Measurements from ENCODE around the gene LPAR5.
A peak's percentile ranks its signal among the peaks of the same experiment; 100 is the strongest.

LPAR5 gene

GRCh38 chr12:6584293-6584692 lies 51.5 kb downstream of the LPAR5 start:
- H3K79me2 ChIP-seq (ENCODE audit: control insufficient read depth, insufficient read depth, low read length), result no peaks in the 10 kb centered on the region
- H3K79me1 ChIP-seq (ENCODE audit: low read length), result no peaks in the 10 kb centered on the region
- no peaks in the 10 kb centered on the region for H3K27me3 ChIP-seq (ENCODE audit: insufficient read depth, low read length, poor library complexity)
- no peak overlapping the region for H3K9ac ChIP-seq (ENCODE audit: low read length)
- H4K8ac ChIP-seq (ENCODE audit: low read depth, low read length), result no peak overlapping the region
- H2BK5ac ChIP-seq (ENCODE audit: low read length), result no peak overlapping the region
- H3K4ac ChIP-seq (ENCODE audit: low read depth, low read length), result no peak overlapping the region
- H3K23ac ChIP-seq (ENCODE audit: low read length), result no peak overlapping the region
- no peak overlapping the region for H2AK5ac ChIP-seq (ENCODE audit: low read length)
- no peak overlapping the region for H2BK15ac ChIP-seq (replicated peaks; ENCODE audit: low read depth)
- DNase-seq, result no peak
- H3K4me2 ChIP-seq (ENCODE audit: low read length), result no peak overlapping the region
- no peaks in the 10 kb centered on the region for H3K4me1 ChIP-seq (ENCODE audit: control insufficient read depth, low read depth, low read length)
- H3K56ac ChIP-seq (ENCODE audit: low read length), result no peak overlapping the region
- peaks cover 27% of the 10 kb centered on the region for H3K36me3 ChIP-seq (ENCODE audit: control insufficient read depth, insufficient read depth, low read length)
- no peak overlapping the region for H3K4me3 ChIP-seq (ENCODE audit: low read length)
- no peak overlapping the region for H4K5ac ChIP-seq (ENCODE audit: low read length)
- no peak overlapping the region for H3K18ac ChIP-seq (ENCODE audit: low read length)
- no CpG with 5 or more reads among the region's 10 CpGs for WGBS (ENCODE audit: extremely low coverage, insufficient coverage, low lambda C conversion rate)
- H3K27ac ChIP-seq (ENCODE audit: low read depth, low read length), result no peak overlapping the region
- H2BK120ac ChIP-seq (ENCODE audit: low read depth, low read length), result no peak overlapping the region

- no peak overlapping the region for H4K8ac ChIP-seq (ENCODE audit: low read depth, low read length)
- H4K5ac ChIP-seq (ENCODE audit: low read length), result no peak overlapping the region
- no peaks in the 10 kb centered on the region for H3K79me2 ChIP-seq (ENCODE audit: control insufficient read depth, insufficient read depth, low read length)
- no peak overlapping the region for H3K4me3 ChIP-seq (ENCODE audit: low read length)
- no peak overlapping the region for H2BK5ac ChIP-seq (ENCODE audit: low read length)
- H3K36me3 ChIP-seq (ENCODE audit: control insufficient read depth, insufficient read depth, low read length), result peaks cover 31% of the 10 kb centered on the region
- WGBS (ENCODE audit: extremely low coverage, insufficient coverage, low lambda C conversion rate), result no CpG with 5 or more reads among the region's 12 CpGs
- no peak overlapping the region for H3K27ac ChIP-seq (ENCODE audit: low read depth, low read length)
- H2AK5ac ChIP-seq (ENCODE audit: low read length), result no peak overlapping the region
- H3K79me1 ChIP-seq (ENCODE audit: low read length), result no peaks in the 10 kb centered on the region
- no peak overlapping the region for H3K4ac ChIP-seq (ENCODE audit: low read depth, low read length)
- no peak for DNase-seq
- no peaks in the 10 kb centered on the region for H3K4me1 ChIP-seq (ENCODE audit: control insufficient read depth, low read depth, low read length)
- no peaks in the 10 kb centered on the region for H3K27me3 ChIP-seq (ENCODE audit: insufficient read depth, low read length, poor library complexity)
- no peak overlapping the region for H2BK15ac ChIP-seq (replicated peaks; ENCODE audit: low read depth)
- no peak overlapping the region for H3K18ac ChIP-seq (ENCODE audit: low read length)
- no peak overlapping the region for H2BK120ac ChIP-seq (ENCODE audit: low read depth, low read length)
- no peak overlapping the region for H3K23ac ChIP-seq (ENCODE audit: low read length)
- H3K9ac ChIP-seq (ENCODE audit: low read length), result no peak overlapping the region
- H3K4me2 ChIP-seq (ENCODE audit: low read length), result no peak overlapping the region
- H3K56ac ChIP-seq (ENCODE audit: low read length), result no peak overlapping the region
These were observed 52.8 kb downstream of the LPAR5 start for GRCh38 chr12:6582959-6583358.

GRCh38 chr12:6582196-6582595 lies 53.6 kb downstream of the LPAR5 start:
- H3K36me3 ChIP-seq (ENCODE audit: control insufficient read depth, insufficient read depth, low read length), result peaks cover 32% of the 10 kb centered on the region
- no peak overlapping the region for H2BK5ac ChIP-seq (ENCODE audit: low read length)
- no peak overlapping the region for H3K27ac ChIP-seq (ENCODE audit: low read depth, low read length)
- no peaks in the 10 kb centered on the region for H3K27me3 ChIP-seq (ENCODE audit: insufficient read depth, low read length, poor library complexity)
- H3K4me2 ChIP-seq (ENCODE audit: low read length), result no peak overlapping the region
- H3K9ac ChIP-seq (ENCODE audit: low read length), result no peak overlapping the region
- H3K56ac ChIP-seq (ENCODE audit: low read length), result no peak overlapping the region
- no peak overlapping the region for H2BK120ac ChIP-seq (ENCODE audit: low read depth, low read length)
- no peak overlapping the region for H3K4ac ChIP-seq (ENCODE audit: low read depth, low read length)
- DNase-seq, result peak; percentile 47
- no peaks in the 10 kb centered on the region for H3K4me1 ChIP-seq (ENCODE audit: control insufficient read depth, low read depth, low read length)
- no peak overlapping the region for H3K4me3 ChIP-seq (ENCODE audit: low read length)
- H4K5ac ChIP-seq (ENCODE audit: low read length), result no peak overlapping the region
- H4K8ac ChIP-seq (ENCODE audit: low read depth, low read length), result no peak overlapping the region
- H2AK5ac ChIP-seq (ENCODE audit: low read length), result no peak overlapping the region
- H3K79me1 ChIP-seq (ENCODE audit: low read length), result no peaks in the 10 kb centered on the region
- no peaks in the 10 kb centered on the region for H3K79me2 ChIP-seq (ENCODE audit: control insufficient read depth, insufficient read depth, low read length)
- H3K23ac ChIP-seq (ENCODE audit: low read length), result no peak overlapping the region
- H2BK15ac ChIP-seq (replicated peaks; ENCODE audit: low read depth), result no peak overlapping the region
- no CpG with 5 or more reads among the region's 6 CpGs for WGBS (ENCODE audit: extremely low coverage, insufficient coverage, low lambda C conversion rate)
- H3K18ac ChIP-seq (ENCODE audit: low read length), result no peak overlapping the region

- H4K5ac ChIP-seq (ENCODE audit: low read length), result no peak overlapping the region
- H2AK5ac ChIP-seq (ENCODE audit: low read length), result no peak overlapping the region
- no peaks in the 10 kb centered on the region for H3K79me1 ChIP-seq (ENCODE audit: low read length)
- no peak overlapping the region for H2BK15ac ChIP-seq (replicated peaks; ENCODE audit: low read depth)
- no peaks in the 10 kb centered on the region for H3K4me1 ChIP-seq (ENCODE audit: control insufficient read depth, low read depth, low read length)
- no peak overlapping the region for H3K18ac ChIP-seq (ENCODE audit: low read length)
- DNase-seq, result no peak
- peaks cover 29% of the 10 kb centered on the region for H3K36me3 ChIP-seq (ENCODE audit: control insufficient read depth, insufficient read depth, low read length)
- no peak overlapping the region for H4K8ac ChIP-seq (ENCODE audit: low read depth, low read length)
- H3K79me2 ChIP-seq (ENCODE audit: control insufficient read depth, insufficient read depth, low read length), result no peaks in the 10 kb centered on the region
- no peak overlapping the region for H3K23ac ChIP-seq (ENCODE audit: low read length)
- no peaks in the 10 kb centered on the region for H3K27me3 ChIP-seq (ENCODE audit: insufficient read depth, low read length, poor library complexity)
- H3K4me2 ChIP-seq (ENCODE audit: low read length), result no peak overlapping the region
- no peak overlapping the region for H3K56ac ChIP-seq (ENCODE audit: low read length)
- no peak overlapping the region for H3K27ac ChIP-seq (ENCODE audit: low read depth, low read length)
- H2BK5ac ChIP-seq (ENCODE audit: low read length), result no peak overlapping the region
- 100% methylated on average over 6 of the region's 8 CpGs for WGBS (ENCODE audit: extremely low coverage, insufficient coverage, low lambda C conversion rate)
- no peak overlapping the region for H3K4me3 ChIP-seq (ENCODE audit: low read length)
- no peak overlapping the region for H3K9ac ChIP-seq (ENCODE audit: low read length)
- H2BK120ac ChIP-seq (ENCODE audit: low read depth, low read length), result no peak overlapping the region
- H3K4ac ChIP-seq (ENCODE audit: low read depth, low read length), result no peak overlapping the region
These were observed 60.1 kb downstream of the LPAR5 start for GRCh38 chr12:6575648-6576047.

GRCh38 chr12:6574576-6575295 lies 61.0 kb downstream of the LPAR5 start:
- Histone ChIP-seq H3K18ac (ENCODE audit: low read length) (no peak overlapping the region), H2AK5ac (ENCODE audit: low read length) (no peak overlapping the region), H4K8ac (ENCODE audit: low read depth, low read length) (no peak overlapping the region), H3K79me1 (ENCODE audit: low read length) (no peaks in the 10 kb centered on the region), H3K23ac (ENCODE audit: low read length) (no peak overlapping the region), H3K4ac (ENCODE audit: low read depth, low read length) (no peak overlapping the region), H4K5ac (ENCODE audit: low read length) (no peak overlapping the region), H3K4me1 (ENCODE audit: control insufficient read depth, low read depth, low read length) (no peaks in the 10 kb centered on the region), H3K56ac (ENCODE audit: low read length) (no peak overlapping the region), H3K27ac (ENCODE audit: low read depth, low read length) (no peak overlapping the region), H2BK120ac (ENCODE audit: low read depth, low read length) (no peak overlapping the region), H3K4me3 (ENCODE audit: low read length) (no peak overlapping the region), H3K79me2 (ENCODE audit: control insufficient read depth, insufficient read depth, low read length) (no peaks in the 10 kb centered on the region), H2BK5ac (ENCODE audit: low read length) (no peak overlapping the region), H3K27me3 (ENCODE audit: insufficient read depth, low read length, poor library complexity) (no peaks in the 10 kb centered on the region), H2BK15ac (replicated peaks; ENCODE audit: low read depth) (no peak overlapping the region), H3K4me2 (ENCODE audit: low read length) (no peak overlapping the region), H3K9ac (ENCODE audit: low read length) (no peak overlapping the region), H3K36me3 (ENCODE audit: control insufficient read depth, insufficient read depth, low read length) (peaks cover 29% of the 10 kb centered on the region)
- no peak for DNase-seq
- no CpG with 5 or more reads among the region's 4 CpGs for WGBS (ENCODE audit: extremely low coverage, insufficient coverage, low lambda C conversion rate)

GRCh38 chr12:6573001-6573400 lies 62.8 kb downstream of the LPAR5 start:
- no peak overlapping the region for H2BK120ac ChIP-seq (ENCODE audit: low read depth, low read length)
- no peaks in the 10 kb centered on the region for H3K27me3 ChIP-seq (ENCODE audit: insufficient read depth, low read length, poor library complexity)
- no peaks in the 10 kb centered on the region for H3K79me1 ChIP-seq (ENCODE audit: low read length)
- H3K4me2 ChIP-seq (ENCODE audit: low read length), result no peak overlapping the region
- H4K8ac ChIP-seq (ENCODE audit: low read depth, low read length), result no peak overlapping the region
- no peak overlapping the region for H3K23ac ChIP-seq (ENCODE audit: low read length)
- no peak overlapping the region for H3K4me3 ChIP-seq (ENCODE audit: low read length)
- no peak overlapping the region for H3K9ac ChIP-seq (ENCODE audit: low read length)
- no peak overlapping the region for H2BK5ac ChIP-seq (ENCODE audit: low read length)
- no peak overlapping the region for H3K18ac ChIP-seq (ENCODE audit: low read length)
- peaks cover under 1% of the 10 kb centered on the region for H3K79me2 ChIP-seq (ENCODE audit: control insufficient read depth, insufficient read depth, low read length)
- peaks cover 22% of the 10 kb centered on the region for H3K36me3 ChIP-seq (ENCODE audit: control insufficient read depth, insufficient read depth, low read length)
- DNase-seq, result no peak
- H4K5ac ChIP-seq (ENCODE audit: low read length), result no peak overlapping the region
- H3K56ac ChIP-seq (ENCODE audit: low read length), result no peak overlapping the region
- no peak overlapping the region for H2AK5ac ChIP-seq (ENCODE audit: low read length)
- no peak overlapping the region for H2BK15ac ChIP-seq (replicated peaks; ENCODE audit: low read depth)
- H3K4ac ChIP-seq (ENCODE audit: low read depth, low read length), result no peak overlapping the region
- no peak overlapping the region for H3K27ac ChIP-seq (ENCODE audit: low read depth, low read length)
- no CpG with 5 or more reads among the region's 8 CpGs for WGBS (ENCODE audit: extremely low coverage, insufficient coverage, low lambda C conversion rate)
- no peaks in the 10 kb centered on the region for H3K4me1 ChIP-seq (ENCODE audit: control insufficient read depth, low read depth, low read length)

All from mesendoderm (in vitro differentiated cells).